SK-N-SH (cell line): ENCODE data around the gene TMEM95.

Experiments
- ELF1 ChIP-seq: IDR thresholded peaks from 2 replicates; pipeline ENCODE4 v1.4.0; 2012
- MEF2A ChIP-seq: IDR thresholded peaks from 2 replicates; pipeline ENCODE4 v1.4.0; 2012; ENCODE audit warnings: low read depth, borderline replicate concordance
- MXI1 ChIP-seq: IDR thresholded peaks from 2 replicates; pipeline ENCODE4 v1.6.1; 2012; ENCODE audit warnings: mild to moderate bottlenecking, low read depth, low read length, improper control_type of control experiment
- NFIC ChIP-seq: IDR thresholded peaks from 2 replicates; pipeline ENCODE4 v1.4.0; 2012; ENCODE audit warnings: borderline replicate concordance
- RXRA ChIP-seq: IDR thresholded peaks from 2 replicates; pipeline ENCODE4 v1.4.0; 2012; ENCODE audit warnings: low read depth, mild to moderate bottlenecking, borderline replicate concordance
- TF ChIP-seq, protein P1 (sequence below): fragments of 200-600 bp; sonication (generic); IDR thresholded peaks from 2 replicates; pipeline ENCODE4 v1.6.1; 2017; ENCODE audit warnings: antibody characterized with exemption, mild to moderate bottlenecking, moderate library complexity
- TF ChIP-seq, protein P2 (sequence below): IDR thresholded peaks from 2 replicates; pipeline ENCODE4 v1.4.0; 2012; ENCODE audit warnings: low read depth

DNA sequence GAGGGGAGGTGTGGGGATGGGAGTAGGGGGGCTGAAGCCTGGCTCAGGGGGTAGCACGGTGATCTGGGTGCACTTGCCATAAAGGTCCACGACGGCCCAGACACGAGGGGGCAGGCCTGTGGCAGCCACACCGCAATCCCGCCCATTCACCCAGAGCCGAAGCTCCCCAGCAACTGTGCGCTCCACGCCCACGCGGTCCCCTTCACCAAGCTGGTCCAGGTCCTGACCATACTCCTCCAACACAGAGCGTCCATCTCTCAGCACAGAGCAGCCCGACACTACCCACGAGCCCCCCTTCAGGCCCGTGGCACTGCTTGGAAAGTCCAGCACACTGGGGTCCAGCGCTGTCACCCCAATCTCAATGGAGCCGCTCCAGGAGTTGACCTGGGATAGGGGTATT is 27.5 kb upstream of the TMEM95 start:
- TF ChIP-seq NFIC (no peak), ELF1 (no peak), MXI1 (no peak), RXRA (no peak), MEF2A (no peak)
- TF ChIP-seq, protein P1, sequence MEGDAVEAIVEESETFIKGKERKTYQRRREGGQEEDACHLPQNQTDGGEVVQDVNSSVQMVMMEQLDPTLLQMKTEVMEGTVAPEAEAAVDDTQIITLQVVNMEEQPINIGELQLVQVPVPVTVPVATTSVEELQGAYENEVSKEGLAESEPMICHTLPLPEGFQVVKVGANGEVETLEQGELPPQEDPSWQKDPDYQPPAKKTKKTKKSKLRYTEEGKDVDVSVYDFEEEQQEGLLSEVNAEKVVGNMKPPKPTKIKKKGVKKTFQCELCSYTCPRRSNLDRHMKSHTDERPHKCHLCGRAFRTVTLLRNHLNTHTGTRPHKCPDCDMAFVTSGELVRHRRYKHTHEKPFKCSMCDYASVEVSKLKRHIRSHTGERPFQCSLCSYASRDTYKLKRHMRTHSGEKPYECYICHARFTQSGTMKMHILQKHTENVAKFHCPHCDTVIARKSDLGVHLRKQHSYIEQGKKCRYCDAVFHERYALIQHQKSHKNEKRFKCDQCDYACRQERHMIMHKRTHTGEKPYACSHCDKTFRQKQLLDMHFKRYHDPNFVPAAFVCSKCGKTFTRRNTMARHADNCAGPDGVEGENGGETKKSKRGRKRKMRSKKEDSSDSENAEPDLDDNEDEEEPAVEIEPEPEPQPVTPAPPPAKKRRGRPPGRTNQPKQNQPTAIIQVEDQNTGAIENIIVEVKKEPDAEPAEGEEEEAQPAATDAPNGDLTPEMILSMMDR = no peak
- TF ChIP-seq, protein P2, sequence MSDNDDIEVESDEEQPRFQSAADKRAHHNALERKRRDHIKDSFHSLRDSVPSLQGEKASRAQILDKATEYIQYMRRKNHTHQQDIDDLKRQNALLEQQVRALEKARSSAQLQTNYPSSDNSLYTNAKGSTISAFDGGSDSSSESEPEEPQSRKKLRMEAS = no peak
